HCT116 (cell line): ENCODE measurements around the gene DUOXA1. TPM values are rescaled to one million over a fixed set of nuclear protein-coding genes. Genes with fewer than 3 reads are reported as not detected.

Source experiments
- ATAC-seq: fragments of 200-7000 bp; cut with Tn5 transposase; 2 replicates; pipeline ENCODE4 v1.9.1; 2020; ENCODE audit warnings: mild to moderate bottlenecking, moderate library complexity
- BruUV-seq: library from RNA; stranded (reverse); fragments of 400-500 nt; replicated peaks from 2 replicates; lab custom pipeline; 2021; lab: Mats Ljungman, UMichigan
- CTCF ChIA-PET: fragments of 300-600 bp; sonication (Branson Sonifier 250); formaldehyde crosslinking; loops from one replicate; lab custom pipeline; 2021; ENCODE audit warnings: antibody characterized with exemption; lab: Charles Lee
- POLR2A ChIA-PET: fragments of 300-600, 350-600 bp; sonication (Branson Sonifier 250); formaldehyde crosslinking; loops from one replicate; lab custom pipeline; 2021; ENCODE audit warnings: antibody characterized with exemption; lab: Charles Lee
- RAD21 ChIA-PET, 2 experiments: fragments of 300-600 bp; sonication (Branson Sonifier 250); formaldehyde crosslinking; loops; one replicate each; lab custom pipeline; 2023; ENCODE audit warnings: low total read pairs in 2 of 2; ENCODE audit not compliant: uncharacterized antibody in 2 of 2, unreplicated experiment in 2 of 2, low non-redundant PET in 1 of 2; lab: Charles Lee
- DNase-seq: peaks from one replicate; pipeline ENCODE4 v3.0.0-alpha.2; 2010; ENCODE audit warnings: low read depth, low spot score
- H2AFZ ChIP-seq: fragments of 200-600 bp; shearing (Covaris generic), sonication (generic); 2 replicates; pipeline ENCODE4 v1.6.1; 2017; ENCODE audit warnings: low read depth, mixed run types, mixed read lengths, antibody characterized with exemption, low read length; ENCODE audit not compliant: poor library complexity, severe bottlenecking
- H3K27ac ChIP-seq: 2 replicates; pipeline ENCODE4 v1.5.1; 2012; ENCODE audit warnings: low read depth, low read length
- H3K27me3 ChIP-seq: fragments of 200-600 bp; sonication (generic); 2 replicates; pipeline ENCODE4 v1.6.1; 2016; ENCODE audit warnings: mixed run types, low read length, mixed read lengths; ENCODE audit not compliant: insufficient read depth
- H3K36me3 ChIP-seq, 2 experiments: fragments of 200-500 bp in 1 of 2; fragments of 200-600 bp in 1 of 2; sonication (Bioruptor generic) in 1 of 2; sonication (generic) in 1 of 2; 2 replicates each; pipeline versions ENCODE4 v1.5.1 to v1.6.1; 2014 to 2016; ENCODE audit warnings: low read length in 2 of 2, inconsistent platforms in 1 of 2, mixed read lengths in 1 of 2, mixed run types in 1 of 2; ENCODE audit not compliant: insufficient read depth in 2 of 2, control insufficient read depth in 1 of 2
- H3K4me1 ChIP-seq, 2 experiments: fragments of 200-600 bp in 1 of 2; sonication (generic) in 1 of 2; 2 replicates each; pipeline versions ENCODE4 v1.5.1 to v1.6.1; 2012 to 2017; ENCODE audit warnings: low read length in 2 of 2, inconsistent platforms in 1 of 2, mild to moderate bottlenecking in 1 of 2, mixed read lengths in 1 of 2, mixed run types in 1 of 2, moderate library complexity in 1 of 2; ENCODE audit not compliant: insufficient read depth in 2 of 2, control insufficient read depth in 1 of 2
- H3K4me2 ChIP-seq: fragments of 200-600 bp; sonication (generic); 2 replicates; pipeline ENCODE4 v1.6.1; 2017; ENCODE audit warnings: mixed run types, low read length, mixed read lengths
- H3K4me3 ChIP-seq, 2 experiments: fragments of 200-600 bp in 1 of 2; sonication (generic) in 1 of 2; replicated peaks in 1 of 2; 2 replicates each; pipeline ENCODE4 v1.5.1; 2011 to 2016; ENCODE audit warnings: low read length in 2 of 2, control low read depth in 1 of 2, low read depth in 1 of 2, mild to moderate bottlenecking in 1 of 2, mixed read lengths in 1 of 2, mixed run types in 1 of 2
- H3K79me2 ChIP-seq: fragments of 200-600 bp; sonication (generic); 2 replicates; pipeline ENCODE4 v1.6.1; 2017; ENCODE audit warnings: mild to moderate bottlenecking, mixed run types, low read length, moderate library complexity, mixed read lengths; ENCODE audit not compliant: insufficient read depth
- H3K9ac ChIP-seq: fragments of 200-600 bp; sonication (generic); 2 replicates; pipeline ENCODE4 v1.6.1; 2016; ENCODE audit warnings: low read length, mixed read lengths
- H3K9me2 ChIP-seq: fragments of 200-600 bp; sonication (generic), shearing (Covaris generic); 2 replicates; pipeline ENCODE4 v1.6.1; 2017; ENCODE audit warnings: mixed run types, mild to moderate bottlenecking, moderate library complexity; ENCODE audit not compliant: insufficient read depth
- H3K9me3 ChIP-seq, 2 experiments: fragments of 200-500 bp in 1 of 2; fragments of 200-600 bp in 1 of 2; sonication (Bioruptor generic) in 1 of 2; sonication (generic) in 1 of 2; 2 replicates each; pipeline ENCODE4 v1.6.1; 2014 to 2017; ENCODE audit warnings: low read length in 2 of 2, mixed read lengths in 2 of 2, inconsistent platforms in 1 of 2, low read depth in 1 of 2, mild to moderate bottlenecking in 1 of 2, mixed run types in 1 of 2, moderate library complexity in 1 of 2; ENCODE audit not compliant: control insufficient read depth in 1 of 2, insufficient read depth in 1 of 2
- H4K20me1 ChIP-seq: fragments of 200-600 bp; sonication (generic), shearing (Covaris generic); 2 replicates; pipeline ENCODE4 v1.6.1; 2017; ENCODE audit warnings: mixed run types, mild to moderate bottlenecking, moderate library complexity; ENCODE audit not compliant: insufficient read depth
- CBX3 ChIP-seq: IDR thresholded peaks from 2 replicates; pipeline ENCODE4 v1.6.1; 2012; ENCODE audit warnings: low read depth
- EGR1 ChIP-seq: IDR thresholded peaks from 2 replicates; pipeline ENCODE4 v1.6.1; 2012; ENCODE audit warnings: low read depth
- EZH2 ChIP-seq: fragments of 200-600 bp; sonication (generic); IDR thresholded peaks from 2 replicates; pipeline ENCODE4 v1.6.1; 2017; ENCODE audit warnings: antibody characterized with exemption, mixed run types
- JUND ChIP-seq: IDR thresholded peaks from 2 replicates; pipeline ENCODE4 v1.6.1; 2012
- MAX ChIP-seq: IDR thresholded peaks from 2 replicates; pipeline ENCODE4 v1.6.1; 2012
- POLR2A ChIP-seq: IDR thresholded peaks from 2 replicates; pipeline ENCODE4 v1.7.0; 2011; ENCODE audit warnings: borderline replicate concordance; ENCODE audit not compliant: insufficient read depth, insufficient read length; ENCODE audit errors: extremely low read depth
- RAD21 ChIP-seq: IDR thresholded peaks from 2 replicates; pipeline ENCODE4 v1.6.1; 2012; ENCODE audit warnings: low read depth, mild to moderate bottlenecking
- REST ChIP-seq: IDR thresholded peaks from 2 replicates; pipeline ENCODE4 v1.6.1; 2012; ENCODE audit warnings: low read depth
- SP1 ChIP-seq: IDR thresholded peaks from 2 replicates; pipeline ENCODE4 v1.6.1; 2012; ENCODE audit warnings: low read depth
- TCF7L2 ChIP-seq: IDR thresholded peaks from 2 replicates; pipeline ENCODE4 v1.7.0; 2011; ENCODE audit warnings: borderline replicate concordance, inconsistent platforms; ENCODE audit not compliant: insufficient read depth, insufficient read length; ENCODE audit errors: extremely low read depth
- ZBTB33 ChIP-seq: IDR thresholded peaks from 2 replicates; pipeline ENCODE4 v1.6.1; 2011; ENCODE audit warnings: mild to moderate bottlenecking, low read length, moderate library complexity; ENCODE audit not compliant: insufficient replicate concordance; ENCODE audit errors: extremely low read depth
- ZFX ChIP-seq: fragments of 450-650 bp; IDR thresholded peaks from 2 replicates; pipeline ENCODE4 v1.6.1; 2017
- intact Hi-C: fragments of 100-400 bp; cut with micrococcal nuclease; formaldehyde crosslinking; loops from 2 replicates; pipeline ENCODE4 v1.10.0; 2022
- total RNA-seq: library from RNA; stranded (reverse); gene quantifications from one replicate; pipeline ENCODE4 v1.2.1, GENCODE V29; 2021; ENCODE audit not compliant: unreplicated experiment

The DUOXA1 gene
- total RNA-seq, 1 experiment from 2014 or later = 2.3 TPM

- no peak overlapping the region for H3K27ac ChIP-seq
- ChIA-PET RAD21 (no interaction called here), POLR2A (no interaction called here), CTCF (no interaction called here)
- H3K4me2 ChIP-seq = no peak overlapping the region
- no peak for TF ChIP-seq MAX
- BruUV-seq = no TSS peak
- no peak for ATAC-seq
- DNase-seq = no peak
- no peaks in the 10 kb centered on the region for H3K79me2 ChIP-seq
- H3K4me3 ChIP-seq = no peak overlapping the region
- no peaks in the 10 kb centered on the region for H3K27me3 ChIP-seq
- H2AFZ ChIP-seq = no peak overlapping the region
- intact Hi-C loops = no loop called here
- peaks cover 2 to 5% of the 10 kb centered on the region in 2 experiments; a peak in 1 of 4 replicates for H3K36me3 ChIP-seq
- no peaks in the 10 kb centered on the region for H3K9me3 ChIP-seq
- H3K9ac ChIP-seq = no peak overlapping the region
- H3K9me2 ChIP-seq = no peaks in the 10 kb centered on the region
- no peaks in the 10 kb centered on the region for H4K20me1 ChIP-seq
- no peaks in the 10 kb centered on the region for H3K4me1 ChIP-seq
These were observed 11.7 kb upstream of the DUOXA1 start for GRCh38 chr15:45141386-45141785.

GRCh38 chr15:45140557-45141250 lies 11.0 kb upstream of the DUOXA1 start:
- Histone ChIP-seq H4K20me1 (no peaks in the 10 kb centered on the region), H3K4me2 (no peak overlapping the region), H3K27me3 (no peaks in the 10 kb centered on the region), H3K79me2 (no peaks in the 10 kb centered on the region), H3K9ac (no peak overlapping the region), H3K36me3 (peaks cover 0 to 5% of the 10 kb centered on the region in 2 experiments; a peak in 1 of 4 replicates), H2AFZ (no peak overlapping the region), H3K4me3 (no peak overlapping the region), H3K9me3 (no peaks in the 10 kb centered on the region), H3K9me2 (no peaks in the 10 kb centered on the region), H3K27ac (no peak overlapping the region), H3K4me1 (no peaks in the 10 kb centered on the region)
- intact Hi-C loops = no loop called here
- ATAC-seq = no peak
- RAD21 ChIA-PET = no interaction called here
- no peak for DNase-seq
- CTCF ChIA-PET = interaction anchor here (1.0 to 1.2 kb wide), 2 partner anchors 14 to 23 kb away, joined by 3 to 4 read pairs; no protein-coding TSS in a partner anchor
- POLR2A ChIA-PET = no interaction called here
- BruUV-seq = no TSS peak
- TF ChIP-seq SP1 (no peak), TCF7L2 (no peak), EGR1 (no peak), CBX3 (no peak), REST (no peak), RAD21 (no peak), POLR2A (no peak), ZFX (no peak), EZH2 (no peak), ZBTB33 (no peak), JUND (no peak), MAX (no peak)
